Fibroblast of skin of abdomen (primary cell): Measurements from ENCODE around the gene CENPP.

Source experiments
- DNase-seq: peaks from one replicate; pipeline ENCODE4 v3.0.0-alpha.2; 2013

CENPP gene

GRCh38 chr9:92660266-92660665 is 334.5 kb downstream of the CENPP start:
- no peak for DNase-seq

- DNase-seq, result no peak
Observed at GRCh38 chr9:92661127-92661526, 335.4 kb downstream of the CENPP start.

GRCh38 chr9:92661743-92662142 is 336.0 kb downstream of the CENPP start:
- no peak for DNase-seq

- no peak for DNase-seq
Observed at GRCh38 chr9:92663126-92663525, 337.4 kb downstream of the CENPP start.

GRCh38 chr9:92663951-92664350 is 338.2 kb downstream of the CENPP start:
- no peak for DNase-seq

GRCh38 chr9:92664394-92665152 is 338.8 kb downstream of the CENPP start:
- DNase-seq, result no peak

- no peak for DNase-seq
Observed at GRCh38 chr9:92665836-92666235, 340.1 kb downstream of the CENPP start.

GRCh38 chr9:92666236-92666635 is 340.5 kb downstream of the CENPP start:
- DNase-seq, result no peak

GRCh38 chr9:92666912-92667532 is 341.3 kb downstream of the CENPP start:
- no peak for DNase-seq

GRCh38 chr9:92668746-92669526 is 343.2 kb downstream of the CENPP start:
- DNase-seq, result peak; percentile 53

GRCh38 chr9:92669527-92669889 is 343.8 kb downstream of the CENPP start:
- no peak for DNase-seq
